ENCODE measurements around the gene PUM1.

DNA sequence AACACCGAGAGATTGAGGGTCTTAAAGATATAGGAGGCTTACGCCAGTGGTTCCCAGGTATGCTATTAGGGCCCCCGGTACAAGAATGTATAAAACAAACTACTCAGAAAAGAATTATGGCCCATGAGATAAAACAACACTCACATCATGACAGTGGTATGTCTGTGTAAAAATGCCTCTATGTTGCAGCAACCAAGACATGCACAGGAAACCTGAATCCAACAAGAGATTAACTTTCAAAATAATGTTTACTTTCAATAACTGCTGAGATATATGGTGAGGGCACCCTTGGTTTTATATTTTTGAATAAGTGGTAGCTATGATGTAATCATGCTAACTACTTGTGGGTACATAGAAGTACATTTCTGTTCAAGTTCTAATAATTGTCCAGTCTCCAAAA lies 74.9 kb downstream of the PUM1 start:
- TF ChIP-seq, protein P1, sequence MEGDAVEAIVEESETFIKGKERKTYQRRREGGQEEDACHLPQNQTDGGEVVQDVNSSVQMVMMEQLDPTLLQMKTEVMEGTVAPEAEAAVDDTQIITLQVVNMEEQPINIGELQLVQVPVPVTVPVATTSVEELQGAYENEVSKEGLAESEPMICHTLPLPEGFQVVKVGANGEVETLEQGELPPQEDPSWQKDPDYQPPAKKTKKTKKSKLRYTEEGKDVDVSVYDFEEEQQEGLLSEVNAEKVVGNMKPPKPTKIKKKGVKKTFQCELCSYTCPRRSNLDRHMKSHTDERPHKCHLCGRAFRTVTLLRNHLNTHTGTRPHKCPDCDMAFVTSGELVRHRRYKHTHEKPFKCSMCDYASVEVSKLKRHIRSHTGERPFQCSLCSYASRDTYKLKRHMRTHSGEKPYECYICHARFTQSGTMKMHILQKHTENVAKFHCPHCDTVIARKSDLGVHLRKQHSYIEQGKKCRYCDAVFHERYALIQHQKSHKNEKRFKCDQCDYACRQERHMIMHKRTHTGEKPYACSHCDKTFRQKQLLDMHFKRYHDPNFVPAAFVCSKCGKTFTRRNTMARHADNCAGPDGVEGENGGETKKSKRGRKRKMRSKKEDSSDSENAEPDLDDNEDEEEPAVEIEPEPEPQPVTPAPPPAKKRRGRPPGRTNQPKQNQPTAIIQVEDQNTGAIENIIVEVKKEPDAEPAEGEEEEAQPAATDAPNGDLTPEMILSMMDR (IDR thresholded peaks at IDR 0.05), result no peak
- TF ChIP-seq POLR2A (IDR thresholded peaks at IDR 0.05), result no peak
